ENCODE data around the gene BORCS8. TPM values are rescaled to one million over a fixed set of nuclear protein-coding genes. Genes with fewer than 3 reads are reported as not detected.
"Not testable (repeated sequence)": the region's sequence is repeated elsewhere in the genome, so short reads cannot be mapped to it uniquely, and the experiment has no call there.

The BORCS8 gene
- 28.1 TPM for total RNA-seq

- FAIRE-seq (peak; percentile 75), DNase-seq (ENCODE audit: low spot score in 2 of 2) (peak; percentile 85 to 94)
Measured at GRCh38 chr19:19192078-19192882, at the start of gene BORCS8, which contains the start of gene RFXANK. Gene BORCS8, minus strand, starts transcription at chr19:19192152. Its CDS starts 35 bp downstream, at chr19:19192117. Gene RFXANK, plus strand, starts transcription at chr19:19192258. Its CDS starts 1,689 bp downstream, at chr19:19193947.

GRCh38 chr19:19240476-19240875, 48.5 kb upstream of the BORCS8 start:
- no peak for FAIRE-seq
- DNase-seq (ENCODE audit: low spot score in 2 of 2), result no peak

GRCh38 chr19:19239675-19240074, 47.7 kb upstream of the BORCS8 start:
- FAIRE-seq (no peak), DNase-seq (ENCODE audit: low spot score in 2 of 2) (no peak)

- FAIRE-seq (no peak), DNase-seq (ENCODE audit: low spot score in 2 of 2) (no peak)
Measured at GRCh38 chr19:19238126-19238894, 46.4 kb upstream of the BORCS8 start.

- FAIRE-seq (no peak), DNase-seq (ENCODE audit: low spot score in 2 of 2) (no peak)
Measured at GRCh38 chr19:19236173-19236572, 44.2 kb upstream of the BORCS8 start.

GRCh38 chr19:19234220-19234816, 42.4 kb upstream of the BORCS8 start:
- DNase-seq (ENCODE audit: low spot score in 2 of 2) (no peak), FAIRE-seq (no peak)

GRCh38 chr19:19232261-19232721, 40.3 kb upstream of the BORCS8 start:
- FAIRE-seq, result no peak
- peak in 1 of 2 donors; percentile 51 for DNase-seq (ENCODE audit: low spot score in 2 of 2)

- no peak for DNase-seq (ENCODE audit: low spot score in 2 of 2)
- FAIRE-seq, result no peak
Measured at GRCh38 chr19:19230999-19231398, 39.0 kb upstream of the BORCS8 start.

GRCh38 chr19:19229701-19230100, 37.7 kb upstream of the BORCS8 start:
- FAIRE-seq (no peak), DNase-seq (ENCODE audit: low spot score in 2 of 2) (no peak)

GRCh38 chr19:19227217-19227616, 35.3 kb upstream of the BORCS8 start:
- no peak for FAIRE-seq
- DNase-seq (ENCODE audit: low spot score in 2 of 2), result no peak

GRCh38 chr19:19226663-19227062, 34.7 kb upstream of the BORCS8 start:
- DNase-seq (ENCODE audit: low spot score in 2 of 2), result no peak
- FAIRE-seq, result no peak

GRCh38 chr19:19226204-19226603, 34.3 kb upstream of the BORCS8 start:
- FAIRE-seq (no peak), DNase-seq (ENCODE audit: low spot score in 2 of 2) (no peak)

- FAIRE-seq, result no peak
- peak in 1 of 2 donors; percentile 63 for DNase-seq (ENCODE audit: low spot score in 2 of 2)
Measured at GRCh38 chr19:19224852-19225494, 33.0 kb upstream of the BORCS8 start.

GRCh38 chr19:19224150-19224851, 32.3 kb upstream of the BORCS8 start:
- no peak for DNase-seq (ENCODE audit: low spot score in 2 of 2)
- no peak for FAIRE-seq

- FAIRE-seq, result no peak
- DNase-seq (ENCODE audit: low spot score in 2 of 2), result no peak
Measured at GRCh38 chr19:19223636-19224035, 31.7 kb upstream of the BORCS8 start.

- FAIRE-seq (no peak), DNase-seq (ENCODE audit: low spot score in 2 of 2) (no peak)
Measured at GRCh38 chr19:19223060-19223459, 31.1 kb upstream of the BORCS8 start.

- not testable (repeated sequence) for DNase-seq (ENCODE audit: low spot score in 2 of 2); FAIRE-seq
Measured at GRCh38 chr19:19221000-19221399, 29.0 kb upstream of the BORCS8 start.

GRCh38 chr19:19218911-19219310, 27.0 kb upstream of the BORCS8 start:
- FAIRE-seq, result no peak

GRCh38 chr19:19217099-19217498, 25.1 kb upstream of the BORCS8 start:
- DNase-seq (ENCODE audit: low spot score in 2 of 2), result no peak
- FAIRE-seq, result no peak

More at GRCh38 chr19:19218911-19219310, 27.0 kb upstream of the BORCS8 start:
- DNase-seq (ENCODE audit: low spot score in 2 of 2), result no peak

GRCh38 chr19:19215792-19216191, 23.8 kb upstream of the BORCS8 start:
- DNase-seq (ENCODE audit: low spot score in 2 of 2) (no peak), FAIRE-seq (no peak)

Data from frontal cortex (tissue), 4 donors.